GM12891 (cell line): ENCODE data around the gene SLC29A2.

Source experiments
- POLR2A ChIP-seq: IDR thresholded peaks from 2 replicates; pipeline ENCODE4 v1.6.1; 2011; ENCODE audit warnings: low read depth, low read length, control low read depth
- POLR2AphosphoS5 ChIP-seq: IDR thresholded peaks from 2 replicates; pipeline ENCODE4 v1.6.1; 2011; ENCODE audit warnings: low read depth, low read length, control low read depth
- POU2F2 ChIP-seq: IDR thresholded peaks from 2 replicates; pipeline ENCODE4 v1.6.1; 2011; ENCODE audit warnings: low read depth, mild to moderate bottlenecking, control low read depth, low read length, moderate library complexity
- SPI1 ChIP-seq: IDR thresholded peaks from 2 replicates; pipeline ENCODE4 v1.6.1; 2011; ENCODE audit warnings: low read depth, low read length, control low read depth
- TAF1 ChIP-seq: IDR thresholded peaks from 2 replicates; pipeline ENCODE4 v1.6.1; 2011; ENCODE audit warnings: low read depth, low read length, control low read depth

DNA sequence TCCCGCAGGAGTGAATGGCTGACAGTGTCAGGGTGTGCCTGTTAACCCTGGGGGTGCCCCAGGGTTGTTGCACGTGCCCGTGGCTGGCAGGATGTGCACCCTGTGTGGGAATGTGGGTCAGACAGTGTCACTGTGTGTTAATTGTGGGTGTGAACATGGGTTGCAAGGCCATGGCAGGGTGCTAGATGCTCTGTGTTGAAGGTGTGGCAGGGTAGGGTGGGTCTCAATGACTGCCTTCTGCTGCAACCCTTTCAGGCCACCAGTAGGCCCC lies 43.6 kb downstream of the SLC29A2 start:
- TF ChIP-seq POLR2AphosphoS5 (no peak), POLR2A (no peak), POU2F2 (no peak), TAF1 (no peak), SPI1 (no peak)
